NCI-H2171 (cell line): Measurements from ENCODE around the gene CHERP.
"Not testable (repeated sequence)": the region's sequence is repeated elsewhere in the genome, so short reads cannot be mapped to it uniquely, and the experiment has no call there.

ENCODE experiments used
- DNase-seq: peaks from one replicate; lab custom pipeline; 2025; lab: John Stamatoyannopoulos, UW

CHERP gene

GRCh38 chr19:16476401-16476800 lies 65.8 kb downstream of the CHERP start:
- no peak for DNase-seq

DNA sequence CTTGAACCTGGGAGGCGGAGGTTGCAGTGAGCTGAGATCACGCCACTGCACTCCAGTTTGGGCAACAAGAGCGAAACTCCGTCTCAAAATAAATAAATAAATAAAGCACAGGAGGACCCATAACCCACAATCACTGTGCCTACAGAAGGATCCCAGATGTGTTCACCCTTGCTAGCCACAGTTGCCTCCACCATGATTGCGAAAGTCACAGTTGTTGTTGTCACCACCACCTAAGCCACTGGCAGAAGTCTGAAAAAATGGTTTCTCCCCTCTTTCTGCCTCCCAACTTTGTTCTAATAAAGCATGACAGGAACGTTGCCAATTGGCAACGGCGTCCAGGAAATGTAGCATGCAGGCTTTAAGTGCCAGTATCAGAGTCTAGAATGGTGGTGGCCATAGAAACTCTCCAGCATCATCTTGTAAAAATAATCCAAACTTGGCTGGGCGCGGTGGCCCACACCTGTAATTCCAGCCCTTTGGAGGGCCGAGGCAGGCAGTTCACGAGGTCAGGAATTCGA lies 68.3 kb downstream of the CHERP start:
- DNase-seq = no peak

- DNase-seq = no peak
Observed at GRCh38 chr19:16472992-16473391, 69.2 kb downstream of the CHERP start.

DNA sequence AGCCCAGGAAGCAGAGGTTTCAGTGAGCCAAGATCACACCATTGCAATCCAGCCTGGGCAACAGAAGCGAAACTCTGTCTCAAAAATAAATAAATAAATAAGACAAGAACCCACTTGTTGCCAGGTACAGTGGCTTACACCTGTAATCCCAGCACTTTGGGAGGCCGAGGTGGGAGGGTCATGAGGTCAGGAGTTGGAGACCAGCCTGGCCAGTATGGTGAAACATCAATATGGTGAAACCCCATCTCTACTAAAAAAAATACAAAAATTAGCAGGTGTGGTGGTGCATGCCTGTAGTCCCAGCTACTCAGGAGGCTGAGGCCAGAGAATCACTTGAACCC lies 69.7 kb downstream of the CHERP start:
- not testable (repeated sequence) for DNase-seq

- no peak for DNase-seq
Observed at GRCh38 chr19:16470911-16471811, 71.1 kb downstream of the CHERP start.

DNA sequence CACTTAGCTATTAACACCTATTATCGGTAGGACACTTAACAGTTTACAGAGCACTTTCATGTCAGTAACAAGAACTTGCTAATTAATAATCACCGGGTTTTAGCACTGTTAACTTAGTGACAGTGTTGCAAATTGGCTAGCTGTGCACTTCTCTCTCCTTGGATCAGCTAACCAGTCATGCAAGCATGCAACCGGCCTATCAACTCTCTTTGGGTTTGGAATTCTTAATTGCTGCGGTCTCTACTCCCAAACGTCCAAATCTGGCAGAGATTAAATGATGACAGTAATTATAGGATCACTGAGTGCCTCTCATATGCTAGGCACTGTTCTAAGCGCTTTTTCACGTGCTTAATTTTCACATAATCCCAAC lies 71.7 kb downstream of the CHERP start:
- no peak for DNase-seq
